Left lung (tissue), 10 donors: ENCODE measurements around the gene CORO7. TPM values are rescaled to one million over a fixed set of nuclear protein-coding genes. Genes with fewer than 3 reads are reported as not detected.

Source experiments
- ATAC-seq: fragments of 200-7000 bp; cut with Tn5 transposase; one replicate; pipeline ENCODE4 v1.9.1; 2020; ENCODE audit warnings: moderate library complexity
- DNase-seq, 4 donors: peaks; one replicate each; pipeline ENCODE4 v3.0.0-alpha.2; 2013 to 2020
- H3K27ac ChIP-seq, 2 donors: fragments of 200-600 bp; sonication (generic) in 1 of 2; one replicate each; pipeline versions ENCODE4 v1.5.0 to v1.8.0; 2020 to 2021
- H3K27me3 ChIP-seq, 2 donors: fragments of 200-600 bp; sonication (generic) in 1 of 2; one replicate each; pipeline versions ENCODE4 v1.5.0 to v1.8.0; 2020 to 2021
- H3K36me3 ChIP-seq, 2 donors: fragments of 200-600 bp; sonication (generic) in 1 of 2; one replicate each; pipeline versions ENCODE4 v1.5.0 to v1.8.0; 2020 to 2021
- H3K4me1 ChIP-seq, 2 donors: fragments of 200-600 bp; one replicate each; pipeline ENCODE4 v1.8.0; 2021
- H3K4me3 ChIP-seq, 2 donors: fragments of 200-600 bp; sonication (generic) in 1 of 2; one replicate each; pipeline versions ENCODE4 v1.5.0 to v1.8.0; 2020 to 2021; ENCODE audit warnings: mild to moderate bottlenecking in 1 of 2
- H3K9me3 ChIP-seq, 2 donors: fragments of 200-600 bp; sonication (generic) in 1 of 2; one replicate each; pipeline versions ENCODE4 v1.5.0 to v1.8.0; 2020 to 2021
- CTCF ChIP-seq, 2 donors: fragments of 200-600 bp; sonication (generic) in 1 of 2; IDR thresholded peaks; one replicate each; pipeline versions ENCODE4 v1.5.0 to v1.8.0; 2021; ENCODE audit warnings: antibody characterized with exemption in 2 of 2
- intact Hi-C, 2 donors: fragments of 100-400 bp; cut with DNase I; formaldehyde crosslinking; loops; one replicate each; pipeline versions ENCODE4 v1.11.2 to v1.14.2; 2022
- polyA plus RNA-seq, 6 donors: library from polyadenylated mRNA; unstranded; fragments of 120-200 nt; gene quantifications; one replicate each; pipeline ENCODE4 v1.2.1, GENCODE V29; 2013; ENCODE audit not compliant: insufficient read length in 6 of 6
- total RNA-seq, 2 donors: library from RNA; stranded (reverse); fragmentation: NEBNext Ultra II Directional; extraction: Animal tissue kit (Norgen Biotek cat#: 25700); gene quantifications; one replicate each; pipeline ENCODE4 v1.2.1, GENCODE V29; 2021
- donor health status: DM: no; HTN: yes; CAD: no.
- donor health status: DM: no; HTN: no; CAD: no.

CORO7 gene
- total and polyA plus RNA-seq, 8 donors: 15.7 to 81.7 (median 21.6) TPM

GRCh38 chr16:4426722-4427372, 10.5 kb upstream of the CORO7 start:
- H3K4me3 ChIP-seq: peak overlapping the region; percentile 84 to 97
- H3K27ac ChIP-seq: peak overlapping the region in 1 of 2 donors; percentile 94
- no peak for ATAC-seq
- peaks cover 0 to 18% of the 10 kb centered on the region in 2 donors for H3K36me3 ChIP-seq
- DNase-seq: no peak
- intact Hi-C loops: no loop called here
- H3K4me1 ChIP-seq: peaks cover 9 to 25% of the 10 kb centered on the region in 2 donors
- no peaks in the 10 kb centered on the region for H3K9me3 ChIP-seq
- no peak for TF ChIP-seq CTCF (IDR thresholded peaks at IDR 0.05)
- no peaks in the 10 kb centered on the region for H3K27me3 ChIP-seq

GRCh38 chr16:4426021-4426684, 9.8 kb upstream of the CORO7 start:
- DNase-seq: no peak
- intact Hi-C loops: no loop called here
- no peak for TF ChIP-seq CTCF (IDR thresholded peaks at IDR 0.05)
- Histone ChIP-seq H3K27ac (peak overlapping the region; percentile 94 to 96), H3K4me3 (peak overlapping the region; percentile 84 to 97), H3K27me3 (no peaks in the 10 kb centered on the region), H3K4me1 (peaks cover 9 to 25% of the 10 kb centered on the region in 2 donors), H3K36me3 (peaks cover 0 to 11% of the 10 kb centered on the region in 2 donors), H3K9me3 (no peaks in the 10 kb centered on the region)
- ATAC-seq: peak; percentile 31

GRCh38 chr16:4425378-4426020, 9.1 kb upstream of the CORO7 start, which contains the start of gene DNAJA3:
Gene DNAJA3 (plus strand): TSS chr16:4425868. CDS start chr16:4425882, 14 bp downstream.
- no peaks in the 10 kb centered on the region for H3K9me3 ChIP-seq

GRCh38 chr16:4420505-4421105, 4.2 kb upstream of the CORO7 start:
- no peak overlapping the region for H3K4me3 ChIP-seq
- no peaks in the 10 kb centered on the region for H3K9me3 ChIP-seq
- DNase-seq (no peak), ATAC-seq (no peak)
- no peaks in the 10 kb centered on the region for H3K36me3 ChIP-seq
- peaks cover 8 to 16% of the 10 kb centered on the region in 2 donors for H3K4me1 ChIP-seq
- no peaks in the 10 kb centered on the region for H3K27me3 ChIP-seq
- no peak overlapping the region for H3K27ac ChIP-seq
- TF ChIP-seq CTCF (IDR thresholded peaks at IDR 0.05): no peak
- intact Hi-C loops: no loop called here

More at GRCh38 chr16:4425378-4426020, 9.1 kb upstream of the CORO7 start, which contains the start of gene DNAJA3:
- peaks cover 0 to 5% of the 10 kb centered on the region in 2 donors for H3K36me3 ChIP-seq
- H3K4me3 ChIP-seq: peak within 1 kb of the TSS; percentile 84 to 97
- DNase-seq (peak; percentile 91 to 98 (median 96)), ATAC-seq (peak; percentile 97)
- H3K27ac ChIP-seq: peak within 1 kb of the TSS; percentile 94 to 96
- H3K4me1 ChIP-seq: peaks cover 9 to 25% of the 10 kb centered on the region in 2 donors
- no peaks in the 10 kb centered on the region for H3K27me3 ChIP-seq
- intact Hi-C loops: no loop called here
- no peak for TF ChIP-seq CTCF (IDR thresholded peaks at IDR 0.05)
